Measurements from ENCODE around the gene TUBA4B. TPM values are rescaled to one million over a fixed set of nuclear protein-coding genes. Genes with fewer than 3 reads are reported as not detected.

TUBA4B gene
- total and polyA plus RNA-seq, 4 donors = 0.28 TPM; not detected in 3

DNA sequence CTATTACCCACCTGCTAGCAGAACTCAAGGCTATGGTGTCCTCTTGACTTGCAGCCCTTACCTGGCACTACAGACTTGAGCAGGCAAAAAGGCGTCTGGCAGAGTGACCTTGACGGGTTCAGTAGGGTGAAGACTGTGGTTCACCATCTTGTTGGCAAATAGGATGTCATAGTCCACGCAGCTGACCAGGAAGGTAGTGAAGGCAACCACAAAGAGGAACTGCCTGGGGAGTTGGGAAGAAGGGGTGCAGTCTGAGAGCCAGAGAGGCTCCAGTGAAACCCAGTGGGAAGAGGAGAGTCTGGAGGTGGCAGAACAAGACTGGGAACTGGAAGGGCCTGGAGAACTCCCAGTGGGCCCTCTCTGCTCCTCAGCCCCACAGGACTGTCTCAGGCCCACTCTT, 27.7 kb upstream of the TUBA4B start:
- Histone ChIP-seq H3K36me3 (ENCODE audit: control insufficient read depth in 1 of 2, insufficient read depth in 2 of 2, low read length in 1 of 2) (peaks cover 0 to 10% of the 10 kb centered on the region in 2 donors), H3K27me3 (ENCODE audit: control insufficient read depth in 1 of 2, insufficient read depth in 2 of 2, low read length in 1 of 2) (no peaks in the 10 kb centered on the region), H3K9me3 (ENCODE audit: control insufficient read depth, low read length) (no peaks in the 10 kb centered on the region), H3K4me1 (ENCODE audit: control insufficient read depth in 1 of 2, insufficient read depth in 2 of 2, low read length in 2 of 2) (peaks cover 0 to 4% of the 10 kb centered on the region in 2 donors), H3K27ac (ENCODE audit: low read depth in 1 of 2, low read length in 2 of 2) (no peak overlapping the region), H3K4me3 (ENCODE audit: low read length in 2 of 2) (no peak overlapping the region)
- ATAC-seq (ENCODE audit: low FRiP score) (no peak), DNase-seq (no peak)
- WGBS, 2 donors = 87 to 94% methylated on average over 3 of the region's 3 CpGs
- intact Hi-C loops (cut with DNase I) = loop anchor here in 1 of 2 donors (5.0 kb wide), 1 partner anchor 48 kb away; the partner anchor contains the start of genes CNPPD1 and RETREG2

DNA sequence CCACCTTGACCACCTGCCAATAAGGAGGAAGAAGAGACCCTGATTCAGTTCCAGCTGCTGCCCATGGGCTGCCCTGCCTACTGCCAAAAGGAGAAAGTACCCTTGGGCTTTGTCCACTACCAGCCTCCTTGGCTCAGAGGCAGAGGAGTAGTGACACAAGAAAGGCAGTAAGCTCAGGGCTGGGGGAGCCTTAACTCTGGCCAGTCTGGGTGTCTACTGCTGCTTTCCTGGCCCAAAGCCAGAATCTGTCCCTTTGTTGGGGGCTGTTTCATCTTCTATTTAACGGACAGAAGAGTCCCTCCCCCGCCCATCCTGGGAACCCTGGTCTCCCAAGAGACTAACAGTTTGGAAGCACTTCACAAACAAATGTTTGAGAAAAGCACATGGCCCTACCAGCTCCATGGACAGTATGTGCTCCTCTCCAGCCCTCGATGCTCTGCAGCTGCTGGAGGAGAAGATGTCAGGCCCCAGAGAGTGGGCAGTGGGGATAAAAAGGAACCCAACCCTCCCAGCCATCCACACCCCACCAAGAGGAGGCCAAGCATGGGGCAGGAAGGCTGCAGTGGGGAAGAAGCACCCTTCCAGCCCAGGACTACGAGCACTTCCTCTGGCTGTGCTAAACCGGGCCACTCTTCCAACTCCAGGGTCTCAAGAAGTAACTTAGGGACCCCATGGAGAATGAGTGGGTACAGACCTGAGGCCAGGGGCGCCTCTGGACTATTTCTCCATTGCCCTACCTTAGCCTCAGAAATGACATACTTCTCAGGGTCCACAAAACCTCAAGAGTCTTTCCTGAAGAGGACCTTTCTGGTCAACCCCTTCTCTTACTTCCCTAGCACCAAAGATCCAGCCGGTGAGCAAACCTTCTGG, 24.8 kb upstream of the TUBA4B start:
- Histone ChIP-seq H3K36me3 (ENCODE audit: control insufficient read depth in 1 of 2, insufficient read depth in 2 of 2, low read length in 1 of 2) (peaks cover 0 to 4% of the 10 kb centered on the region in 2 donors), H3K4me3 (ENCODE audit: low read length in 2 of 2) (peak overlapping the region; percentile 49 to 82), H3K27ac (ENCODE audit: low read depth in 1 of 2, low read length in 2 of 2) (no peak overlapping the region), H3K27me3 (ENCODE audit: control insufficient read depth in 1 of 2, insufficient read depth in 2 of 2, low read length in 1 of 2) (no peaks in the 10 kb centered on the region), H3K4me1 (ENCODE audit: control insufficient read depth in 1 of 2, insufficient read depth in 2 of 2, low read length in 2 of 2) (peaks cover 0 to 4% of the 10 kb centered on the region in 2 donors), H3K9me3 (ENCODE audit: control insufficient read depth, low read length) (no peaks in the 10 kb centered on the region)
- intact Hi-C loops (cut with DNase I) = loop anchor here in 1 of 2 donors (5.0 kb wide), 1 partner anchor 51 kb away; the partner anchor contains the start of genes CNPPD1 and RETREG2
- WGBS, 2 donors = 49 to 53% methylated on average over 7 of the region's 7 CpGs
- DNase-seq = peak in 1 of 2 donors; percentile 63
- no peak for ATAC-seq (ENCODE audit: low FRiP score)

DNA sequence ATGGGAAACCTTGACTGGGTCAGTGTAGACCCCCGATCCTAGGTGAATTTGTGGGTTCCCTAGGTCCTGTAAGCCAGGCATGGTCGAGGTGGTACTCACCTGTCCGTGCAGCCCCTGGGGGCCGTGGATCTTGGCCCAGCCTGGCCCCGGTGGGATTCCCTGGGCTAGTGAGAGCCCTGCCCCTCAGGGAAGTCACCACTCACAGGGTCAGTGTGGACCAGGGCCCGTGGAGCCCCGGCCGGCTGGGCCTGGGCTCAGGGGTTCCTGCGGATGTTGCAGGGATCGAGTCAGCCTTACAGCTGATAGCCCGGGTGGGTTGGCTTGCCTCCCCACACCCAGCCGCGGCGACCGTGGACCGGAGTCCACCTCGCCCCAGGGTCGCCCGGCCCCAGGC, 24.1 kb upstream of the TUBA4B start:
- H3K9me3 ChIP-seq (ENCODE audit: control insufficient read depth, low read length) = no peaks in the 10 kb centered on the region
- peak; percentile 6 for ATAC-seq (ENCODE audit: low FRiP score)
- H3K27me3 ChIP-seq (ENCODE audit: control insufficient read depth in 1 of 2, insufficient read depth in 2 of 2, low read length in 1 of 2) = no peaks in the 10 kb centered on the region
- H3K36me3 ChIP-seq (ENCODE audit: control insufficient read depth in 1 of 2, insufficient read depth in 2 of 2, low read length in 1 of 2) = peaks cover 2 to 4% of the 10 kb centered on the region in 2 donors
- DNase-seq = no peak
- H3K4me1 ChIP-seq (ENCODE audit: control insufficient read depth in 1 of 2, insufficient read depth in 2 of 2, low read length in 2 of 2) = peaks cover 0 to 4% of the 10 kb centered on the region in 2 donors
- intact Hi-C loops (cut with DNase I) = loop anchor here in 1 of 2 donors (1.0 to 5.0 kb wide), 2 partner anchors 50 to 52 kb away; partner anchors contain the start of genes CNPPD1, DNAJB2 and RETREG2
- H3K4me3 ChIP-seq (ENCODE audit: low read length in 2 of 2) = peak overlapping the region; percentile 49 to 82
- 2% methylated on average over 9 to 19 of the region's 19 CpGs for WGBS, 2 donors
- H3K27ac ChIP-seq (ENCODE audit: low read depth in 1 of 2, low read length in 2 of 2) = peak overlapping the region; percentile 15 to 90

DNA sequence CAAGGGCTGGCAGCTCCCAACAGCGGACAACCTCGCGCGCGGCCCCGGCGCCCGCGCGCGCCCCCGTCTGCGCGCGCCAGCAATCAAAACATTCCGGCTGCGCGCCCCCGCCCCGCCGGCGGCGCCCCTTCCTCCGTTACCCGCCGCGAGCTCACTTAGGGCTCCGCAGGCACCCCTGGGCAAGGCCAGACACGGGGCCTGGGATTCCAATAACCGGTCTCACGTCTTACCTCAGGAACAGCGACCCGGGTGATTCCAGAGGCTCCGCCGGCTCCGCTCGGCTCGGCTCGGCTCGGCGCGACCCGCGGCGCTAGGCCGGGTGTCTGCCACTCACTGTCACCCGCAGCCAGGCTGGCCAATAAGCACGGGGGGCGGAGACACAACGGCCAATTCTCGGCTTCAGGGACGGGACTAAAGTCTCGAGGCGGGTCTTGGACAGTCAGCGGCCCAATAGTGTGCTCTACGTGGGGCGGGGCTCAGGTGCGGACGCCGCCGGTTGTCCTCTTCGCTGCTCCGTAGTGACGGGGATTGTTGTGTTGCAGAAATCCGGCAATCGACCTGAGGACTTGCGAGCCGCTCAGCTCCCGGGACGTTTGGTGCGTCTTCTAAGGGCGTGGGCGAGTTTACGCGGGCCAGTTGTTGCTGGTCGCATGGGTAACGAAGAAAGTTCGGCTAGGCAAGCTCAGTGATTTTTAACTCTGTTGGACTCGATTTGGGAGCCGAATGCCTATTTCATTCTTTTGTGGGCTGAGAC, 23.6 kb upstream of the TUBA4B start, which contains the start of the genes ANKZF1 and ATG9A:
TSS of gene ANKZF1 (plus strand) at position 502 of the 754 bp plus-strand sequence. CDS start 452 bp downstream, outside the sequence.
TSS of gene ATG9A (minus strand) at position 332 of the 754 bp plus-strand sequence. CDS start 1,612 bp downstream, outside the sequence.
- H3K27ac ChIP-seq (ENCODE audit: low read depth in 1 of 2, low read length in 2 of 2) = peak within 1 kb of the TSS; percentile 15 to 90
- H3K27me3 ChIP-seq (ENCODE audit: control insufficient read depth in 1 of 2, insufficient read depth in 2 of 2, low read length in 1 of 2) = no peaks in the 10 kb centered on the region
- DNase-seq (peak; percentile 99), ATAC-seq (ENCODE audit: low FRiP score) (peak; percentile 99)
- peaks cover 2 to 4% of the 10 kb centered on the region in 2 donors for H3K36me3 ChIP-seq (ENCODE audit: control insufficient read depth in 1 of 2, insufficient read depth in 2 of 2, low read length in 1 of 2)
- peak within 1 kb of the TSS; percentile 67 to 82 for H3K4me3 ChIP-seq (ENCODE audit: low read length in 2 of 2)
- intact Hi-C loops (cut with DNase I) = loop anchor here (1.0 to 5.0 kb wide), 3 partner anchors 50 to 69 kb away; partner anchors contain the start of genes CNPPD1 (in 1 of the 2), DNAJB2 (in 1 of the 2) and RETREG2 (in 1 of the 2)
- WGBS, 2 donors = 0 to 1% methylated on average over 71 to 80 of the region's 80 CpGs
- no peaks in the 10 kb centered on the region for H3K9me3 ChIP-seq (ENCODE audit: control insufficient read depth, low read length)
- peaks cover 0 to 4% of the 10 kb centered on the region in 2 donors for H3K4me1 ChIP-seq (ENCODE audit: control insufficient read depth in 1 of 2, insufficient read depth in 2 of 2, low read length in 2 of 2)

DNA sequence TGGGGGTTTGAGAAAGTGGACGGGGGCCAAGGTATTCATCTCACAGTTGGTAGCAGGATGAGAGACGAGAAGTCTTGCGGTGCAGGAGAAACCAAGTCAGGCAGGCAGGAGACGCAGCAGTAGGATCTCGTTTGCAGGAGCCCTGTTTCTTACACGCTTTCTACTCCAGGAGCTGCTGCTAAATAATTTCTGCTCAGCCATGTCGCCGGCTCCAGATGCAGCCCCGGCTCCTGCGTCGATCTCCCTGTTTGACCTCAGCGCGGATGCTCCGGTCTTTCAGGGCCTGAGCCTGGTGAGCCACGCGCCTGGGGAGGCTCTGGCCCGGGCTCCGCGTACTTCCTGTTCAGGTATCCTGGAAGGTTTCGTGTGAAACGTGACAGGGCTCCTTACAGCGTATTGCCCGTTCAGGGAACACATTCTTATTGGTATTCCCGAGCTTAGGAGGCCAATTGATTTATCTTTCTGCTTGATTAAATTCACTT, 22.9 kb upstream of the TUBA4B start:
- Histone ChIP-seq H3K4me3 (ENCODE audit: low read length in 2 of 2) (peak overlapping the region; percentile 36 to 67), H3K4me1 (ENCODE audit: control insufficient read depth in 1 of 2, insufficient read depth in 2 of 2, low read length in 2 of 2) (peaks cover 0 to 4% of the 10 kb centered on the region in 2 donors), H3K9me3 (ENCODE audit: control insufficient read depth, low read length) (no peaks in the 10 kb centered on the region), H3K27ac (ENCODE audit: low read depth in 1 of 2, low read length in 2 of 2) (peak overlapping the region in 1 of 2 donors; percentile 49), H3K36me3 (ENCODE audit: control insufficient read depth in 1 of 2, insufficient read depth in 2 of 2, low read length in 1 of 2) (peaks cover 4 to 8% of the 10 kb centered on the region in 2 donors), H3K27me3 (ENCODE audit: control insufficient read depth in 1 of 2, insufficient read depth in 2 of 2, low read length in 1 of 2) (no peaks in the 10 kb centered on the region)
- WGBS, 2 donors = 0% methylated on average over 24 of the region's 24 CpGs
- DNase-seq (no peak), ATAC-seq (ENCODE audit: low FRiP score) (peak; percentile 40)
- intact Hi-C loops (cut with DNase I) = loop anchor here in 1 of 2 donors (2.0 kb wide), 1 partner anchor 69 kb away; no protein-coding TSS in a partner anchor

DNA sequence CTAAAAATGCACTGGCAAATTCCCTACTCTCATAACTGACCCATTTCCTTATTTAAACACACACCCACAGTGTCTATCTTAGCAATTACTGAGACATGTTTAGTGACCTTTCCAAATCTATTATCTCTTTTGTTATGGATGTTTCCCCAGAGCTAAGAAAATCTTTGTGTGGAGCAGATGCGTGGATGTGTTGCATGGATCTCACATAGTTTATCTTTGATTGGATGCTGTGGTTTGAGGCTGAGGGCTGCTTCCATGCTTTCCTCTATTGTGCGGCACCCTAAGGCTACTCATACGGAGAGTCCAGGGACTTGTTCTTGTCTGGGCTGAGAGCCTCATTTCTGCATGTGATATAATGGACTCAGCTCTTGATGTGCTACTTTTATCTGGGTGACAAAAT, 18.7 kb upstream of the TUBA4B start:
- WGBS, 2 donors = 75 to 96% methylated on average over 3 of the region's 3 CpGs
- intact Hi-C loops (cut with DNase I) = no loop called here
- no peaks in the 10 kb centered on the region for H3K4me1 ChIP-seq (ENCODE audit: control insufficient read depth in 1 of 2, insufficient read depth in 2 of 2, low read length in 2 of 2)
- H3K27ac ChIP-seq (ENCODE audit: low read depth in 1 of 2, low read length in 2 of 2) = no peak overlapping the region
- ATAC-seq (ENCODE audit: low FRiP score) (no peak), DNase-seq (no peak)
- no peaks in the 10 kb centered on the region for H3K9me3 ChIP-seq (ENCODE audit: control insufficient read depth, low read length)
- H3K36me3 ChIP-seq (ENCODE audit: control insufficient read depth in 1 of 2, insufficient read depth in 2 of 2, low read length in 1 of 2) = peaks cover 4 to 8% of the 10 kb centered on the region in 2 donors
- H3K4me3 ChIP-seq (ENCODE audit: low read length in 2 of 2) = no peak overlapping the region
- H3K27me3 ChIP-seq (ENCODE audit: control insufficient read depth in 1 of 2, insufficient read depth in 2 of 2, low read length in 1 of 2) = no peaks in the 10 kb centered on the region

DNA sequence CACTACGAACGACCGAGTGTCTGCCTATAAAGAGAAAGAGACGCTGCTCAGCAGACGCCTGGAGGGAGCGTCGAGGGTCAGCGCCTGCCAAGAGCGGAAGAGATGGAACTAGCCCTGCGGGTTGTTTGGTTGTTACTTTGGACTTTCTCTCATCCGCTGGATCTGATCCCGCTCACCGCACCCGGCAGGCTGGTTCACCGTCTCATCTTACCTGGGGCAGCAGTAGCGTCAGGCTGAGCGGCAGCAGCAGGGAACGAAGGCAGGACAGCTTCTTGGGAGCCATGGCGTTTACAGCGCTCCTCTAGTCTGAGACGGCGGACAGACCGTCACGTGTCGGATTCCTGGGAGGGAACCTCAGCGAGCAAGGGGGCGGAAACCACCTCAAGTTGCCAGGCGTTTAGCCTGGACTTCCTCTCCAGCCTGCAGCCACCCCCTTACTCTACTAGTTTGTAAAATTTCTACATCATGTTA, 9.7 kb upstream of the TUBA4B start:
- 36 to 39% methylated on average over 28 of the region's 28 CpGs for WGBS, 2 donors
- H3K27ac ChIP-seq (ENCODE audit: low read depth in 1 of 2, low read length in 2 of 2) = no peak overlapping the region
- intact Hi-C loops (cut with DNase I) = no loop called here
- no peaks in the 10 kb centered on the region for H3K4me1 ChIP-seq (ENCODE audit: control insufficient read depth in 1 of 2, insufficient read depth in 2 of 2, low read length in 2 of 2)
- ATAC-seq (ENCODE audit: low FRiP score) (no peak), DNase-seq (no peak)
- H3K27me3 ChIP-seq (ENCODE audit: control insufficient read depth in 1 of 2, insufficient read depth in 2 of 2, low read length in 1 of 2) = no peaks in the 10 kb centered on the region
- no peaks in the 10 kb centered on the region for H3K36me3 ChIP-seq (ENCODE audit: control insufficient read depth in 1 of 2, insufficient read depth in 2 of 2, low read length in 1 of 2)
- H3K4me3 ChIP-seq (ENCODE audit: low read length in 2 of 2) = no peak overlapping the region
- no peaks in the 10 kb centered on the region for H3K9me3 ChIP-seq (ENCODE audit: control insufficient read depth, low read length)

DNA sequence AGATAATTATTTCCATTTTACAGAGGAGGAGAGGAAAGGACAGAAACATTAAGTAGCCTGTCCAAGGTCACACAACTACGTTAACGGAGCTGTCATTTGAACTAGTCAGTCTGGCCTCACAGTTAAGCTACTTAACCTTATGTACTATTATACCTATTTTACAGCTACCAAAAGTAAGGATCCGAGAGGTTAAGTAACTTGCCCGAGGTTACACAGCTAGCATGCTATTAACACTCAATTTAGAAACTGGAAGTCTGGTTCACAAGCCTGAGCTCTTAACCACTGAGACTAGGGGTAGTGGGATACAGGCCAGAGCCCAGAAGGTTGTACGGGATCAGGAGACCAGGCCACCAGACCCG, 8.3 kb upstream of the TUBA4B start:
- no peaks in the 10 kb centered on the region for H3K4me1 ChIP-seq (ENCODE audit: control insufficient read depth in 1 of 2, insufficient read depth in 2 of 2, low read length in 2 of 2)
- WGBS, 2 donors = 36 to 42% methylated on average over 6 of the region's 6 CpGs
- intact Hi-C loops (cut with DNase I) = loop anchor here in 1 of 2 donors (5.0 kb wide), 1 partner anchor 48 kb away; no protein-coding TSS in a partner anchor
- H3K9me3 ChIP-seq (ENCODE audit: control insufficient read depth, low read length) = no peaks in the 10 kb centered on the region
- H3K27ac ChIP-seq (ENCODE audit: low read depth in 1 of 2, low read length in 2 of 2) = peak overlapping the region; percentile 36 to 55
- no peaks in the 10 kb centered on the region for H3K27me3 ChIP-seq (ENCODE audit: control insufficient read depth in 1 of 2, insufficient read depth in 2 of 2, low read length in 1 of 2)
- no peaks in the 10 kb centered on the region for H3K36me3 ChIP-seq (ENCODE audit: control insufficient read depth in 1 of 2, insufficient read depth in 2 of 2, low read length in 1 of 2)
- ATAC-seq (ENCODE audit: low FRiP score) (no peak), DNase-seq (no peak)
- H3K4me3 ChIP-seq (ENCODE audit: low read length in 2 of 2) = peak overlapping the region in 1 of 2 donors; percentile 75

Data from aorta (tissue), 5 donors.